Activated effector memory CD4-positive, alpha-beta T cell treated with anti-CD3 and anti-CD28 coated beads, Interleukin-2, amount 50 U/mL, for 16 hours (primary cell): ENCODE measurements around the gene DIS3L.
"Not testable (repeated sequence)": the region's sequence is repeated elsewhere in the genome, so short reads cannot be mapped to it uniquely, and the experiment has no call there.

Experiments
- DNase-seq: peaks from one replicate; pipeline ENCODE4 v3.0.0-alpha.2; 2020

Gene DIS3L

DNA sequence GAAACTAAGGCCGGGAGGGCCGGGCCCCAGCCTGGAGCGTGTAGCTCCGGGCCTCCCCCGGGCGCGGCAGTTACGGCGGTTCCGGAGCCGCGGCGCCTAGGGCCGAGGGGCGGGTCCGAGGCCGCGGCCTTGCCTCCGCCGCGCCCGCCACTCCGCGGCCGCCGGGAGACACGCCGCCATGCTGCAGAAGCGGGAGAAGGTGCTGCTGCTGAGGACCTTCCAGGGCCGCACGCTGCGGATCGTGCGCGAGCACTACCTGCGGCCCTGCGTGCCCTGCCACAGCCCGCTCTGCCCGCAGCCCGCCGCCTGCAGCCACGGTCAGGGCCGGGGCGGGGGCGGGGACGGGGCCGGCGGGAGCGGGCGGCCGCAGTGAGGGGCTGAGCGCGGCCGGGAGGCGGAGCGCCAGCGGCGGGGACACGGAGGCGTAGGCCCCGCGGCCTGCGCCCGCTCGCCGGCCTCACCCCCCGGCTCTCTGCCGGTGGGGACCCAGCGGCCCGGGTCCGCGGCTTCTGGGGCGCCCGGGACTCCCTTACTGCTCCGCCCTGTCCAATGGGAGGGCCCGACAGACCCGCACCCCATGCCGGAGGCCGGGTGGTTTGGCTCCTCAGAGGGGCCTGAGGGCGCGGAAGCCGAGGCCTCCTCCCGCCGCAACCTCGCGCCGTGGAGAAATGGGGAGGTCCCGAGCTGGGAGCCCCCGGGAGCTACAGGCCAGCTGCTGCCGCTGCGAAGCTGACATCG is at the start of gene DIS3L:
DIS3L (plus strand) TSS at position 150 of the 738 bp plus-strand sequence; CDS start at position 179, 29 bp downstream.
- DNase-seq: peak; percentile 86

DNA sequence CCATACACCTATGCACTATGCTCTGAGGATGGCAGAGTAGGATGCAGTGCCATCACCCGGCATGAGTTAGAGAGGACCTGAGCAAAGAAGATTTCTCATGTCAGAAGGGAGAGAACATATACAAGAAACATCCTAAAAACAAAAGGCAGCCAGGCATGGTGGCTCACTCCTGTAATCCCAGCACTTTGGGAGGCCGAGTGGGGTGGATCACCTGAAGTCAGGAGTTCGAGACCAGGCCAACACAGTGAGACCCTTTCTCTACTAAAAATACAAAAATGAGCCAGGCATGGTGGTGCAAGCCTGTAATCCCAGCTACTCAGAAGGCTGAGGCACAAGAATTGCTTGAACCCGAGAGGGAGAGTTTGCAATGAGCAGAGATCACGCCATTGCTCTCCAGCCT is 47.5 kb upstream of the DIS3L start:
- DNase-seq: not testable (repeated sequence)

DNA sequence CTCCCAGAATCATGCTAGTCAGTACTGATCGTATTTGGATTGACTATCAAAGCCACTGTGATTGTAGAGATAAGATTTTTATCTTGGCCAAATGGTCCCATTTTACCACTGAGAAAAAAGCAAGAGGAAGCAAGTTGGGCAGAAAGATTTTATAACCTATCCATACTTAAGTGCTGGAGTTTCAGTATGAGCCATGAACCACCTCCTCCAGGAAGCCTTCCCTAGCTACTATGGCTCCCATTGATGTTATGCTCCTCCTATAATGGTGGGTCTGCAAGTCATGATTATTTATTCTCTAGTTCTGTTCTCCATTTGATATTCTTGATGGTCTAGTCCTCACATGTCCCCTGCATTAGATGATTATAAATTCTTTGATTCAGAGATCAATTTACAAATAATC is 46.4 kb upstream of the DIS3L start:
- DNase-seq: no peak

DNA sequence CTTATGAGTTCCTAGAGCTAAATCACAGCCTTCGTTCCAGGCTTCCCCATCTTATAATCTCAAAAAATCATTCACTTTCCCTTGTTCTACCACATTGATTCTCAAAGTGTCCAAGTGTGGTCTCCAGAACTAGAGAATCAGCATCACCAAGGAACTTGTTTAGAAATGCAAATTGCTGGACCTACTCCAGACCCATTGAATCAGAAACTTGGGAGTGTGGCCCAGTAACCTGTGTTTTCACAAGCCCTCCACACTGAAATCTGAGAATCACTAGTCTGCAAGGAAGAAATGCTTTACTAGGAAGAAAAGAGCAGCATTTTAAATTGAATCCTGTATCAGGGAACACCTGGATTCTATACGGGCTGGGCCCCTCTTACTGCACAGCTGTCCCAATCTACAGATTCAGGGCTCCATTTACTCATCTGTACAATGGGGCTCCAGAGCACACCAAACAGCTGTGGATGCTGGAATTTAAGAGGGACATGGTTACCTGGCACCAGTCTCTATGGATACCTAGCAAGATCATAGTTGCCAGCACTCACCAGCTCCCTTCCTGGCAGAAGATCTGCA is 43.7 kb upstream of the DIS3L start:
- DNase-seq: no peak

DNA sequence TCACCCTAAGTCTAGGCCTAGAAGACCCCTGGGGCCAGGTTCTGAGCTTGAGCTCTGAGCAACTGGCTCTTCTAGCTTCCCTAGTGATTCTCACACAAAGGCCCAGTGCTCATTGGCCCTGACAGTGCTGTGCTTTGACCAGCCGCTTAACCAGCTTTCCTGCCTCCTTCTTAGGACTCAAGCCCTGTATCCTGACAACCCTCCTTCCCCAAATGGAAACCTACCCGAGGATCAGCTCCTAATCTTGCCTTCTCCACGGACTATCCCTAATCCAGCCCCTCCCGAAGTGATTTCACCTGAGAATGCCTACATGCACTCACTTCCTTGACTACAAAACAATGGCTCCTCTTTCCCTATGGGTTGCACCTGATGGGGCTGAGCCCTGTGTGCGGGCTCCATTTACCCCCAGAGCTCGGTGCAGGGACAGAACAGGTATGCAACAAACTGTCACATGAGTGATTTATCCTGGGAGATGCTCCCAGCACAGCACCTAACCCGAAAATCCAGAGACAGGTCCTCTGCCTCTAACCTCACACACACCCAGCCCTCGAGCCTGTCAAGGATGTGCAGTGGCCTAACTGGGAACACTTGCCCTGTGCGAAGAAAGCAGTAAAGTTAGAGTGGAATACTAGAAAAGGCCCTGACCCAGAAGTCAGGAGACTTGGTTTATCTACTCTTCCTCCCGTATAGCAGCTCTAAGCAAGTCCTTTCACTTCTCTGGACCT is 42.1 kb upstream of the DIS3L start:
- DNase-seq: no peak

DNA sequence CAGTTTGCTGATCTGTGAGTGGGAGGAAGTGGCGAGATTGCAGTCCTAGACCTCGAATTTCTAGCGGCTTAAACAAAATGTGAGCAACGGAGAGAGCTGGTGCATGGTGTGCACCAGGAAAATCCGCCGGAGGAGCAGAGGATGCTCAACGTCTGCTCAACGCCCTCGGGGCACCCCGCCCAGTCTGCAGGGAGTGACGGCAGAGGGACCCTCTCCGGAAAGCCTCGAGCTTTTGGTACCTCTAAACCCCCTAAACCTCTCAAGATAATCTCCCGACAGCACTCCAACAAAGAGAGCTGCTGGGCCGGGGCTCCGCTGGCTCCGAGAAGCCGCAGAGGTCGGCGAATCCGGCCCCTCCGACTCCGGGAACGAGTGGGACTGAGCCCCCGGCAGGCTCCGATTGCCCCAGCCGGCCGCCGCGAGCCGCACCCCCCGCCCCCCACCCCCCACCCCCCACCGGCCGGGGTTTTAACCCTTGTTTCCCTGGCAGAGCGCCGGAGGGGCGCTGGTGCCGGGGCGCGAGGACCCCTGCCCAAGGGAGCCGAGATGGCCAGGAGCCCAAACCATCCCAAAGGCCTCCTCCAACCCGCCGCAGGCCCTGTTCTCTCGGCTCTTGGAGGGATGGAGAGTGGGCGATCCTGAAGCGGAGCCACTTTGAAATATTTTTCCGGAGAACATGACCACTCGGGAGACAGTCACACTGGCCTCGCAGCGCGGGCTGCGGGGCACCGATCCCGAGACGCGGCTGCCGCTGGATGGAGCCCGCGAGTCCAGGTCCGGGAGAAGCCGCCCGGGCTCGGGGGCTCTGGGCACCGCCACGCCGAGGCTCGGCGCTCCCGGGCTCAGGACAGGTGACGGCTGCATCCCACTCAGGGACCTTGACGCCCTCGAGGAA is 41.3 kb upstream of the DIS3L start:
- peak; percentile 77 for DNase-seq

DNA sequence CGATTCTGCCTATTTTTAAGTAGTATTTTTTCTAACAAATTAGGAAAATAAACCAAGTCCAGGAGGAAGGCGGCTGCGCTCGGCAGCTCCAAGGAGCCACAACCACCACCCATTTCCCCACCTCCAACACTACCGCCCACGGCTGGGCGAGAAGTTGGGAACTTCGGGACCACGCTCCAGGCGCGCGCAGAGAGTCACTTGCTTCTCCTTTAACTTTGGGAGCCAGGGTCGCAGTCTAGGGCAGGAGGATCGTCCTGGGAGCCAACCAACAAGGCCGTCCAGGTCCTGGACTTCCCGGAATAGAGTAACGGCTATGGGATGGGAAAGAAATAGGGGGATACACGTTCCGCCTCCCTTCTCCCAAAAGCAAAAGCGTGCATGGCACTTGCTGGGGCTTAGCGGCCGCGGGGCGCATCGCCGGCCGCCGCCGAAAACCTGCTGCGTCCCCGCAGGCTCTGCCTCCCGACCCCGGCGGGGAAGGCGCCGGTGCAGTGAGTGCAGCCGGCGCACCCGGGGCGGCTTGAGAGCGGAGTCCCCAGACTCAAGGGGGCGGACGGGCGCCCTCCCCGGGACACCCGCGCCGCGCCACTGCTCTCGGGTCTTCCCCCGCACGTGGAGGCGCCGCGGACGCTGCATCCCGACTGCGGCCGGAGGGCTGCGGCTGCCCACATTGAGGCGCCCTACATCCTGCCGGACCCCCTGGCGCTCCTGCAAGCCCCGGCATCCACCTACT is 40.5 kb upstream of the DIS3L start:
- peak; percentile 68 for DNase-seq

DNA sequence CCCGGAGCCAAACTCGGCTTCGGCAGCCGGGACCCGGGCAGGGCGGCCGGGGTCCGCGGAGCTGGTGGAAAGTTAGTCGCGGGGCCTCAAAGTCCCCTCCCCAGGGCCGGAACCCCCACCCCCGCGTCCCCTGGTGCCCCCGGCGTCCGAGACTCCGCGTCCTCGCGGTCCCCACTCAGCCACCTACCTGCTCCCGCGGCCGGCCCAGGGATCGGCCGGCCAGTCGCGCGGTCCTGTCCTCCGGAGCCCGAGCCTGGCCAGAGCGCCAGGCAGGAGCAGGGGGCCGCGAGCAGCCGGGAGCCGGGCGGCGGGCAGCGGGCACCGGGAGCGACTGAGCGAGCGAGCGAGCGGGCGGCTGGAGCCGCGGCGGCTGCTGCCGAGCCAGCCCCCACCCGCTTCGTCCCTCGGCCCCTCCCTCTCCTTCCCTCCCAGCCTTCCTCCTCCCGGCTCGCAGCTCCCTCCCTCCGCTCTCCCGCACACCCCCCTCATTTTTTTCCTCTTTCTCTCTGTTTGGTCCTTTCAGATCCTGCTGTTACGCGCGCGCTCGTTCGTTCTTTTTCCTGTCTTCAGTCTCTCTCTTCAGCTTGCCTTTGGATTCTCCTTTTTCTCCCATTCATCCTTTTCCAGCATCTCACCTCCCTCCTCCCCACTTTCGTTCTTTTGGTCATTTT is 39.8 kb upstream of the DIS3L start, which contains the start of gene MEGF11:
MEGF11 (minus strand) TSS at position 333 of the 671 bp plus-strand sequence. CDS start 125,347 bp downstream, outside the sequence.
- no peak for DNase-seq

DNA sequence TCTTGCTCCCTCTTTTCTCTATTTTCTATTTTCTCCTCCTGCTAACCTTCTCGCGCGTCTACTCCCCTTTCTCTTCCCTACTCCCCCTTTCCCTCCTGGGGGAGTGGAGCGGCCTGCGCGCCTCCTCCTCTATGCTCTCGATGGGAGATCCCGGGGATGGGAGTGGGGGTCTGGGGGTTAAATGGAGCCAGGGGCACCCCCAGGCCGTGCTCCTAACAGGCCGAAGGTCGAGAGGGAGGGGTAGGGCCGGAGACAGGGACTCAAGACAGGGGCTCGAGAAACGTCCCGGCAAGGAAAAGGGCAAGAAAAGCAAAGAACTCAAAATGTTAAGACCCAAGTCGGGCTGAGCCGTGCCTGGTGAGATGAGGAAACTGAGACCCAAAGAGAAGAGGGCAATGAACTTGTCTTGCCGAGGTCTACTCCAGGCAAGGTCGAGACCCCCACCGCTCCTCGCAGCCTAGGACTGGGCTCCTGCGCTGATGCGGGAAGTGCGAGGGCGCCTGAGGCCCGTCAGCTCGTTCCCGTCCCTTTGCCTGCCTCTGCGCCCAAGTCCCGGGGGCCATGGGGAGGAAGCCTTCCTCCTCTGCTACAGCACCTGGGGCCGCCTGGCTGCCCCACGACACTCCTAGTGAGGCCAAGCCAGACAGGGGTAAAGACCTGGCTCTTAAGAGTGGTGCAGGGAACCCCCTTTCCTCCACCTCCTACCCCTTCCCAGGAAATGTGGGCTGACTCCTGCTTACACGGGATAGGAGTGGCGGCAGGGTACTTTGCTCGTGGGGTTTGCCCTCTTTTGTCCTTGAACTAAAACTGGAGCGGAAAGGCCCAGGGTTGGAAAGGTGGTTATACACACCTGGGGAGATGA is 39.0 kb upstream of the DIS3L start:
- DNase-seq: no peak

DNA sequence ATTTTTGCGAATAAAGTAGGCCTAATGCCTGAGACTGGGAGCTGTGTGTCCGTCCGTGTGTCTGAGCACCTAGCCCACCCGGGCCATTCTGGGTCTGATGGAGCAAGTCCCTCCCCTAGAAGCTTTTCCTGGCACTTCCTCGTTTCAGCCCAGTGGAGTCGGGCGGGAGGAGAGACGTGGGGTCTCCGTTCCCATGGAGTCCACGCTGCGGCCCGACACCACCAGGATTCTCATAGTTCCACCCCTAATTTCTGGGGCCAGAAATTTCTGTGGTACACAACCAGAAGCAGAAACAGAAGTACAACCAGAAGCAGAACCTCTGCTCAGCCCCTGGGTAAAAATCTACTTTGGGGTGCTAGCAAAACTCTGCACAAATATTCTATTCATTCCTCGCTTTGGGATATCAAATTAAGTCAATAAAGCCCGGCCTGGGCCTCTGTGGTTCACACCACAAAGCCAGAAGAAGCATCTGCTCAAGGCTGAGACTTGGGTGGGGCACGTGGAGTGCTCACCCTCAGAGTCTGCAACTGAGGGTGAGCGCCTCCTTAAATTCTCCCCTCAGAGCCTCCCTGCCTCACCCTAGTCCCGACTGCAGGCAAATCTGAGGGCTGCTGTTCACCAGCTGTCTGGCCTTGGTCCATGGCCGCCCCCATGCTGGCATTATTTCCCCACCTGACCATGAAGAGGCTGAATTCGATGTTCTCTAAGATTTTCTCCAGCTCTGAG is 38.3 kb upstream of the DIS3L start:
- no peak for DNase-seq

DNA sequence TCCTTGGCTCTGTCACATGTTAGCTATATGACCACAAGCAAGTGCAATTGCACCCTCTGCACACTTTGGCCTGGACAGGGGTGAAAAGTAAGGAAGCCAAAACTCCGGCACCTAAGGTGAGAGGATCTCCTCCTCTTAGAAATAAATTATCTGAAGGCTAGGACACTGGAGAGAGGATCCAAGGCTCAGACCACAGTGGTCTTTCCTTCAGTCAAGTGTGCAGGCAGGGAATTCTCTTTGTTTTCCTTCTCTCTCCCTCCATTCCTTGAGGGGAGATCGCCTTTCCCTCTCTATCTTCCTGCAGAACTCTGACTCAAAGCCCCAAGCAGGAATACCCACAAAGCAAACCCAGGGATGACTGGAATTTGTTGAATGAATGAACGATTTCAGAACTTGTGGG is 36.7 kb upstream of the DIS3L start:
- no peak for DNase-seq

DNA sequence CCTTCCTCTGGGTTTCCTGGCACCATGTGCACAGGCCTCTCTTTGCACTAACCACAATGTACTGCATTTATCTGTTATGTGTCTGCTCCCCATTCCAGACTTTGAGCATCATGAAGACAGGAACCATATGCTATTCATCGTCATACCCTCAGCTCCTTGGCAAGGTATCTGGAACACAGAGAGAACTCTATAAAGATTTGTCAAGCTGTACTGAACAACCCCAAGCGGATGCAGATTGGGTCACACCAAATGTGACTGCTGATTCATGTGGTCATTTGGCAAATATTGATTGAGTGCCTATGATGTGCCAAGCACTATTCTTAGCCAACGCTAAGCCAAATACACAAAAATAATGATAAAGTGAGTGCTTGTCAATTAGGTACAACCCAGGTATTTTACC is 32.3 kb upstream of the DIS3L start:
- DNase-seq: no peak

DNA sequence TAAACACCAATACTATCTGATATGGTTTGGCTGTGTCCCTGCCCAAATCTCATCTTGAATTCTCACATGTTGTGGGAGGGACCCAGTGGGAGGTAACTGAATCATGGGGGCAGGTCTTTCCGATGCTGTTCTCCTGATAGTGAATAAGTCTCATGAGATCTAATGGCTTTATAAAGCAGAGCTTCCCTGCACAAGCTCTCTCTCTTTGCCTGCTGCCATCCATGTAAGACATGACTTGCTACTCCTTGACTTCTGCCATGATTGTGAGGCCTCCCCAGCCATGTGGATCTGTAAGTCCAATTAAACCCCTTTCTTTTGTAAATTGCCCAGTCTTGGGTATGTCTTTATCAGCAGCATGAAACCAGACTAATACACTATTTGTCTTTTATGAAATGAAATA is 30.5 kb upstream of the DIS3L start:
- DNase-seq: not testable (repeated sequence)

DNA sequence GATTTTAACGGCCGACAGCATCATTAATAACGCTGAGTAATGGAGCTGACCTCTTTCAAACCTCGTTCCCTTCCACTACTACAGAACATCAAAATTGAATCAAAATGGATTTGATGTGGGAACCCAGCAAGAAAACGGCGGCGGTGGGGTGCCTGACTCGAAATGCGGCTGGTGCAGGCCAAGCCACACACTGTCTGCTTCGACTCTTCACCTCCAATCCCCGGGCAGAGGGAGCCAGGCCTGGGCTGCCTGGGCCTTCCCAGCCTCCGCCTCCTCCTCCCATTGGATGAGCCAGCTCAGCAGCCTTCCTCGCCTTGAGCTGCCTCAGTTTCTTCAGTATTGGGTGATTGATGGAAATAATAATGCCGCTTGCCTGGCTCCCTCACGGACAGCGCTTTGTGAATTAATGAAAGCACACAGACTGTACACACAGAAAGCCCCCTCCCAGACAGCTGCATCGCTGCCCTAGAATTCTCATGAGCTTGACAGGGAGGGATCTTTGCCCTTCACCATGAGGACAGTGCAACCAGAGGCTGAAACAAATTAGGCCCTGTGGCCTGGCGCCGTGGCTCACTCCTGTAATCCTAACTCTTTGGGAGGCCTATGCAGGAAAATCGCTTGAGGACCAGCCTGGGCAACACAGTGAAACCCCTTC is 28.4 kb upstream of the DIS3L start:
- no peak for DNase-seq

DNA sequence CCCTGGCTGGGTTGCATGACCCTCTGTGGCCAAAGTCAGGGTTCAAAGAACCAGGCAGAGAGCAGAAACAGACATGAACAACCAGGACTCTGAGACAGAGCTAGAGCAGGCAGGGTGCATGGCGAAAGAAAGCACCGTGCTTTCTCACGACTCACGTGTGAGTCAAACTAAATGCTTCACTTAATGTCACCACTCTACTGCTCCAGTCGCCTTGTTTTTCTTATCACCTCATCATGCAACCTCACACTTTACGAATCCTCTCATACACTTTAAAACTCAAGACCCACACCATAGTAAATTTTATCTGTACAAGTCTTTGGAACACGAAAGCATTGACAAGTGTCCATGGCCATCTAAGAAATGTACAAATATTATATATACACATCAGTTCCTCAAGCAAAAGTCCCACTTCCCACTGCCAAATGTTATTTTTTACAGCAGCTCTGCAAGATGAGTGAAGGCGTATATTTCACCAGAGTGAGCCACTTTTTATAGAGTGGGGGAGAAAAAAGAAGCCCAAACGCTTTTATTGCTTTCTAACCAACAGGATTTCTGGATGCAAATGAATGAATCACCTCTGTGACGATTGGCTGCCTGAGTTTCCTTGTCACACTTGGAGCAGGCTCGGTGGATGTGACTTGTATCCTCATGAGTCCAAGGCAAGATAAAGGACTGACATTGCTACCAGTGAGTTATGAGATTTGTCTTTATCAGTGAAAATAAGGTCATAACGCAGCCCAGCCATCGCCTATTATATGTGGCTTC is 23.9 kb upstream of the DIS3L start:
- no peak for DNase-seq

DNA sequence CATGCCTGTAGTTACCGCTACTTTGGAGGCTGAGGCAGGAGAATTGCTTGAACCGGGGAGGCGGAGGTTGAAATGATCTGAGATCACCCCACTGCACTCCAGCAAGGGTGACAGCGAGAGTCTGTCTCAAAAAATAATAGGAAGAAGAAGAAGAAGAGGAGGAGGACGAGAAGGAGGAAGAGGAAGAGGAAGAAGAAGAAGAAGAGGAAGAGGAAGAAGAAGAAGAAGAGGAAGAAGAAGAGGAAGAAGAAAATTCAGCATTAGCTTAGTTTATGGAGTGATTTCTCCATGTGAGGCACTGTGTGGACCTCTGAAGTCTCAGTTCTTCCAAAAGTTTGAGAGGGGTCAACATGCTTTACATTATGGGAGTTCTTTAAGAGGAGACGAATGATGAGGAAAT is 22.4 kb upstream of the DIS3L start:
- no peak for DNase-seq

DNA sequence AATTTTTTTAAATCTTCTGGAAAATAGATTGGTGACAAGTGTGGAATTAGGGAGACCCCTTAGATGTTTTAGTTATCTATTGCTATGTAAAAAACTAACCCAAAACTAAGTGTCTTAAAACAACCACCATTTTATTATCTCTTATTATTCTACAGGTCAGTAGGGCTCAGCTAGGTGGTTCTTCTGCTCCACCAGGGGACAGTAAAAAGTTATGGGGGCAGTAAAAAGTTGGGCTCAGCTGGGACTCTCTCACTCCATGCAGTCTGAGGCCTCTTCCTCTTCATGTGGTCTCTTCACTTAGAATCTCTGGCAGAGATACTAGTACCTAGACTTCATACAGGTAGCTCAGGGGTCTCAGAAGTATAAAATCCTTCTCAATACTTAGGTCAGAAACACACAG is 18.0 kb upstream of the DIS3L start:
- DNase-seq: no peak

DNA sequence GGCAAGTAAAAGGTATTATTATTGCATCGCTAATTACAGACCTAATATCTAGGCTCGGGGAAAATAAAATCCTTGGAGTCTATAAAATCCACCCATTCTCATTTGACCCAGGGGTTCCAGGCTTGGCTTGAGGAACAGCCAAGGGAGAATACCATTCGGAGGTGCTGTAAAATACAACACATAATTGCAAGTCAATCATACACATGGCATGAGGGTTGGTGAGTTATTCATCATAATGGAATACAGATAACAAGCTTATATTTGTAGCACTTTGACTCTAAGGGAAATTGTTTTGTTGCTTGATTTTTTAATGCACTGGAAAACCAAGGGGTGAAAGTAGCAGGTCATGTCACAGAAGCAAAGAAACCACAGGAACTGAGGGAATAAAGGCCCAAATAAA is 16.8 kb upstream of the DIS3L start:
- no peak for DNase-seq

DNA sequence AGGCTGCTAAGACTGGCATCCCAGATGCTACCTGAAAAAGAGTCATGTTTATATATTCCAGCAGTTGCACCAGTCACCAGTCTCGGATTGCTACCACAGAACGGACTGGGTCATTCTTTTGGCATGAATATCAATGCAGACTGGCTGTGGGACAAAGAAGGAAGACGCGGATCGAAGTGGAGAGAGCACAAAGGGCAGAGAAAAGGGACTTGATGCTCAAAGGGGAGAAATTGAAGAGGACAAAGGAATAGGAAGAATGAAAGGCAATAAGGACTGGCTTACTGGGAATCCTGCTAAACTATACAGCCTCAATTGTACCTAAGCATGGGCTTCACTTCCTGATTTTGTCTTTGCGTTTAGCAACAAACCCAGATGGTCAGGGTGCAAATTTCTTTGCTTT is 15.3 kb upstream of the DIS3L start:
- DNase-seq: no peak
